ENCODE results near the gene ZNF701. TPM values are rescaled to one million over a fixed set of nuclear protein-coding genes. Genes with fewer than 3 reads are reported as not detected.

The ZNF701 gene
- total and polyA plus RNA-seq, 2 of the 8 experiments (the other 6 are each of a cell fraction or from before 2014, with no cell fraction given): 4.9 to 18.7 TPM

DNA sequence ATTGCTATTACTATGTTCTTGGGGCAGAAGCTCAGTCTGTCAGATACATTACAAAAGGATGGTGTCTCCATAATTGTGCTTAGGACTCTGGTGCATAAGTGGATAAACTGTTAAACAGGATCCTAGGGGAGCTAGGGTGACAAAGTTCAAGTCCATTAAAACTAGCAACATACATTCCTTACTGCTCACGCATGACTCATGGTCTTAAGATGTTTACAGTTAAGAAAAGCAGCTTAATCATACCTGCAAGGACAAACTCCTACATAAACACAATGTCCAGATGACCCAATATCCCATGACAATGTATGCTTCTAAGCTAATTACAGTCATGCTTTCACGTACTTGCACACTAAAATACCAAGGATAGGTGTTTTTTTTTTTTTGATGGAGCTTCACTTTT lies 3.5 kb upstream of the ZNF701 start (continued):
- TF ChIP-seq TAF7 (optimal IDR thresholded peaks at IDR 0.05; ENCODE audit: borderline replicate concordance, low read depth, low read length): no peak
- TF ChIP-seq SP2 (IDR thresholded peaks at IDR 0.05; ENCODE audit: low read length): no peak
- no peak for TF ChIP-seq POU5F1 (IDR thresholded peaks at IDR 0.05; ENCODE audit: low read depth, low read length)
- no peak for TF ChIP-seq RNF2 (IDR thresholded peaks at IDR 0.05; ENCODE audit: borderline replicate concordance, low read depth, low read length, missing control alignments, poor library complexity, severe bottlenecking)
- TF ChIP-seq SAP30 (IDR thresholded peaks at IDR 0.05; ENCODE audit: insufficient read depth, insufficient replicate concordance, low read length): no peak
- TF ChIP-seq PHF8 (conservative IDR thresholded peaks at IDR 0.05; ENCODE audit: low read depth, low read length): no peak
- no peak for TF ChIP-seq ASH2L (IDR thresholded peaks at IDR 0.05; ENCODE audit: low read length)
- TF ChIP-seq POLR2AphosphoS5 (IDR thresholded peaks at IDR 0.05; ENCODE audit: low read depth, low read length): no peak
